ENCODE results near the gene SLC7A11.
A peak's percentile ranks its signal among the peaks of the same experiment; 100 is the strongest.

SLC7A11 gene

DNA sequence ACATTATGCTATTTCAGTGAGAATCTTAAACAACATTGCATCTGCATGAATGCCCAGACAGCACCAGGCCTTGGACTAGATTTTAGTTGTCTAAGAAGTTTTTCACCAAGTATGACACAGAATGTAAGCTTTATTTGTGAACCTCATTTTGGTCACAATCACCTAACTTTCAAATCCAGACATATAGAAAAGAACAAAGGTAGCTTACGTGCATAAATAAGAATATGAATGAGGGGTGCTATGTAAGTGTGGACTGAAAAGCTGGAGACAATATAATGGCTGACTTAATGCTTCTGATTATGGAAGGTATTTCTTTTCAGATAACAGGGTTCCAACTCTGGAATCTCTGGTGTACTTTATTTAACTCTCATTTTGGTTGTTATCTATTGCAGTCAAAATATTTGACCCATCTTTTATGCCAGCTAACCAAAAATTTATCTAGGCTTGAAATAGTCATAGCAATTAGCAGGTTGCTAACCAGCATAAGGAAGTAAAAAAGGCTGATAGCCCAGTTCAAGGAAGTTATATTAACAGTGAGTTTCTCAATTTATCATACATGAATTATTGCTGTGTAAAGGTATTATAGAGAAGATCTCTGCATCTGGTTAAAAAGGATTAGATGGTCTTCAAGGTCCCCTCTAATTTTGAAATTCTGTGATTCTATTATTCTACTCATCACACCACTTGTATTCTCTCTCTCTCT lies 36.5 kb downstream of the SLC7A11 start:
- no peak for DNase-seq

- DNase-seq: no peak
Measured at GRCh38 chr4:138204507-138204906, 37.6 kb downstream of the SLC7A11 start.

DNA sequence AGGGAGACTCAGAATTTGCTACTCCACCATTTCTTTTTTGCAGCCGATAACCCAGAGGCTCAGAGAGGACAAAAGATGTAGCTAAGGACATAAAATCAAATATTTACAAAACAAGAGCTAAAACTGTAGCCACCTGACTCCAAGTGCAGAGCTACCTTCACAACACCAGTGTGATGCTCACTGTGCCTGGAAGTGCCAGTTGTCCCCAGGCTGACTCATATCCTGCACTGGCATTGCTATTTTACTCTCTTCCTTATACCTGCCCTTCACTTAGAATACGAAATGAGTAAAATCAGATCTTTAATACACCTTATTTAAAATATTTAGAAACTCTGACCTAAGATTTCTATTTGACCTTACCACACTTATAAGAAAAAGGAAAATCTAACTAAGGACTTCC lies 39.5 kb downstream of the SLC7A11 start:
- no peak for DNase-seq

DNA sequence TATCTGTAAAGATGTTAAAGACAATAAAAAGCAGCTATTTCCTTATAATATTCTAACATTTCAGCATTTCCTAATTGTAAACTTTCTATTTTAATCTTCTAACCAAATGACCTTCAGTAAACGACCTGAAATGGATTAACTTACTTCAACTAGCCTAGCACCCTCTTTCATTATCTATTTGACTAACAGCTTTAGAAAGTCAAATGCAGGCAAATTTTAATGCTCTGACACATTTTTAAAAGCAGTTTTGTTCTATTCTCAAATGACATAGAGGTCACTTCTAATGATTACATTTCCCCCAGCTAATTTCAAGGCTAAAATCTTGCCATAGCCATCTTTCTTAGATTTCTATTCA lies 41.9 kb downstream of the SLC7A11 start:
- no peak for DNase-seq

DNA sequence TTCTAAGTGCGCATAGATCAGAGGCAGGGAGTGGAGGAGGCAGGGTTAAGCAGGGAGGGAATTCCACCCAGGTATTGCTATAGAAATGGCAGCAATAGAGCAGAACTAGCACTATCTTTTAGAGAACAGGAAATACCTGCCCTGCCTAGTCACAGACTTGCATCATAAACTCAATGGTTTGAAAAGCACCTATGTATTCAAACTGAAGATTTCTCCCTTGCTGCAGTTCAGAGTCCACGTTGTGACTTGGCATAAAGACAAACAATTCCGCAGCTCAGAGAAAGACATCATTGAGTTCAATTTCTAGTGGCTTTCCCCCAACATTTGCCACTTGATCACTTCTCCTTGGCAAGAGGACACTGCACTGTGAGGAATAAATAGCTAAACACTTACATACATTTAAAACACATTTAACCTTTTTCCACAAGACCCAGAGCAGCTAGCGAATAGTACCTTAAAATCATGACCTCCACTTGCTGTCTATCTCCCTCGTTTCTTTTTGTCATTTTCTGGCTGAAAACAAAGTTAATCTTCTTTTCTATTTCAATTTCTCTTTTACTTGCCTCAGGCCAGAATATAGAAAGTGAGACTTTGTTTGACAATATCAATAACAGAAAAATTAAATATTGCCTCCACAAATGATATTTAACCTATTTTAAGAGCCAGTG lies 42.4 kb downstream of the SLC7A11 start:
- DNase-seq: no peak

GRCh38 chr4:138196153-138196552 lies 46.0 kb downstream of the SLC7A11 start:
- no peak for DNase-seq

- no peak for DNase-seq
Measured at GRCh38 chr4:138193963-138194362, 48.2 kb downstream of the SLC7A11 start.

GRCh38 chr4:138192113-138192512 lies 50.0 kb downstream of the SLC7A11 start:
- DNase-seq: no peak

- no peak for DNase-seq
Measured at GRCh38 chr4:138190452-138190858, 51.7 kb downstream of the SLC7A11 start.

- no peak for DNase-seq
Measured at GRCh38 chr4:138189206-138189605, 52.9 kb downstream of the SLC7A11 start.

DNA sequence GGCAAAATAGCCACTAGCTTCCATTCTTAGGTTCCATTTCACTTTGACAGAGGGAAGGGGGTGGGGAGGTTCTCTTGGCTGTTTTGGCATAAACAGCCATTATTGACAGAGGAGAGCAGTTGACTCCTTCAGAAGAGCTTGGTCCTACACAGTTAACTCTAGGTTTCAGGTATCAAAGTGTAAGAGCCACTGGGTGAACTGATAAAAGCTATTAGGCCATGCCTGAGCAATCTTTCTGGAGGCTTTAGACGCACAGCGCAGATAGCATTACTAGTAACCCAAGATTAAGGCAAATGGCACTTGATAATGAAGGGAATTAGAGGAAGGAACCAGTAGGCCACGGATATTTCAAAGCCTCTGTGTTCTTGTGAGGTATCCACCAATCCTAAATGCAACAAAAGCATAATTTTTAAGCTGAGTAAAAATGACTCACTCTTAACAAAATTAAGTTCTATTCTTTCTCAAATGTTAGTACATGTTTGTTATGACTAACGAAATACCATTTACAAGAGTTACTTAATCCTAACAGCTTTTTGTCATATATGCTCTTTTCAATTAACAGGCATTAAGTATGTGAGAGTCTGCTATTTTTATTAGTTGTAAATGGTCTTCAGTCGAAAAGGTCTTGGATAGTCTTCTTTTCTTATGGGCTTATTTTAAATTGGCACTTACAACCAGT lies 53.6 kb downstream of the SLC7A11 start:
- DNase-seq: no peak

DNA sequence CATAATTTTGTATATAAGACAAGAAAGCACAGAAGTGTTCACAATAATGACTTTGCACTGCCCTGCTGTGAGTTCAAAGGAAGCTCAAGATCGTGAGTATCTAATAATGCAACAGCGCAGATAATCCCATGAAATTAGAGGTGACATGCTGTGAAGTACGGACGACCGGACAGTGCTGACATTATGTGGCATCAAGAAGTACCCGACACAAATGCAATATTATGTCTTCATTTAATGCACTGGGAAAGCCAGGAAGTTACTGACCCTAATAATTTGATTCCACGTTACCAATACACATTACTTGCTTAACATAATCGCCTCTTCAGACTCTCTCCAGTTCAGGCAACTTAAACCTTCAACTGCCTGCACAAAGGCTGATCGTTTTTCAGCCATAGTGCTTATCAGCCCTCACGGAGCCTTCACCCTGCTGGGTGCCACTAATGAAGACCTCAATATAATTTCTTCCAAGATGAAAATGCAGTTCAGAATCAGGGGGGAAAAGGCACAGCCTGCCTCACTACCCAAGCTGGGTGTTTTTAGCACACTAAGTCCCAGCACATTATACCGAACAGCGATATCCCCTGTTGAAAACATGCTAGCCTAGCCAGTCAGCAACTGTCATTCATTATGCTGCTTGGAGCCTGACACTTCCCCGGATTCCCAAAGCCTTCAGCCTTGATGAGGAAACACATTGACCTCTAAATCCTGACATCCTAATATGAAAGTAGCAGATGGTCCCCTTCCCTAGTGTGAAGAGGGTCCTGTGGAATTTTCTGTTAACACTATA lies 56.1 kb downstream of the SLC7A11 start:
- no peak for DNase-seq

GRCh38 chr4:138184886-138185285 lies 57.3 kb downstream of the SLC7A11 start:
- DNase-seq: no peak

DNA sequence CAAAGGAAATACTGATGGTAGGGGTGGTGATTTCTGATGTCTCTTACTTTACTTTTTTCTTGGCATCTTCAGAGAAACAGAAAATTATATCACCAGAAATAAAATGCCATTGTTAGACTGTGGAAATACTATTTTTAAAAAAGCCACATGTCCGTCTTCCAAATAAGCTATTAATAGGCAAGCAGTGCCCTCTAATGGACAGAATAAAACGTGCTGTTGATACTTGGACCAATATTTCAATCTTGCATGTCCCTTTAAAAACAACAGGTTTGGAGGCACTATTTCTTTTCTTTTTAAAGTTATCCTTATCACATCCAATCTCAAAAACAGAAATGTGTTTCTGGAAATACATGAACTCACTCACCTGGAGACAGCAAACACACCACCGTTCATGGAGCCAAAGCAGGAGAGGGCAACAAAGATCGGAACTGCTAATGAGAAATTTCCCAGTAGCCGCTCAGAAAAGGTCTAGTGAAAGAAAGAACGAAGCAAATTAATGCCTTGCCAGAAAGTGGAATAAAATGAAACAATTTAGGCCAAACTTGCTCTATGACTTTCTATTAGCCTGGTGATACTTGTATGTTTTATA lies 59.2 kb downstream of the SLC7A11 start:
- peak; percentile 25 for DNase-seq

DNA sequence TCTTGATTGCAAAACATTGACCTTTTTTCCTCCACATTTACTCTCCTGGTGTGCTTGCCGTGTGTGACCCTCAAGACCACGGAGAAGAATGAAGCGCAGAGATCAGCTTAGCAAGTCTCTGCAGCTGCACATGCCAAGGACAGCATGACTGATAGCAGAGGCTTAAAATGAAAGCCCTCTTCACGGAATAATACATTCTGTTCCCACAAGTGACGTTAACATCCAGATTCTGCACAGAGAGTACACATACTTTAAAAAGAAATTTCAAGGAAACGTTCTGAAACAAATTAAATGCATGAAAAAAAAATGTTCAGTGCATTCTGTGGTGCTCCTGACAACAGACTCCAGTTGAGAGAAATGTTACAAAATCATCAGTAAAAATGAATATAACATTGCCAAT lies 60.9 kb downstream of the SLC7A11 start:
- DNase-seq: no peak

GRCh38 chr4:138178566-138178965 lies 63.6 kb downstream of the SLC7A11 start:
- DNase-seq: no peak

GRCh38 chr4:138177278-138177968 lies 64.7 kb downstream of the SLC7A11 start:
- DNase-seq: no peak

DNA sequence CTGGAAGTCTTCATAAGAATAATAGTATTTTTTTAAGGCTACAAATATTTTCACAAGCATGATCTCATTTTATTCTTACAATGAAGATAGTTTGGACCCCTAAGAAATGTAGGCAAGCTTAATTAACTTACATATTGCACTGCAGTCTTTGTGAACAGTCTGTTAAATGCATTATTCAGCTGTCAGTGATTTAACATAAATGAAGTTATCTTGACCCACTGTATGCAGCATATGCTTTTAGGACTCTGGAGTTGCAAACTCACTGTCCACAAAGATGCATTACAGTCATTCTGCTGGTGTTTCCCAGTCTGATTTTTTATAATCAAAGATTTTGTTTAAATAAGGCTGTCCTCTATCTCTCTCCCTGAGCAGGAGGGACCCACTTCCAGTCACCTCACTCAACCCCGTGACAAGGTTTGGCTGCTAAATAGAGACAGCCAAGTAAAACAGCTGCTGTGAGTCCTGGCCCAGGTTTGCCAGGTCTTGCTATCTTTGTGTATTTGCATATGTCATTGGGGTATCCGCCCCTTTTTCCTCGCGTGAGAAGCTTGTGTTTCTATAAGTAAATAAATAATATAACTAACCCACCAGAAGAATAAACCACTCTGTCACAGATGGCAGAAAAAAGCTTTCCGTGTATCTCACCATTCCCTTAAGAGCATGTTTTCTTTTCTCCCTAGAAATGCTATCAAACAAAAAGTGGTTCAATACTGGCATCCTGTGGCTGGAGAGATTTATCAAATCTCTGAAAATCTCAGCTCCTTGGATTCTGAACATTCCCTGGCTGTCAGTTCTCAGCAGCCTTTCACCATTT lies 67.0 kb downstream of the SLC7A11 start:
- peak; percentile 70 for DNase-seq

DNA sequence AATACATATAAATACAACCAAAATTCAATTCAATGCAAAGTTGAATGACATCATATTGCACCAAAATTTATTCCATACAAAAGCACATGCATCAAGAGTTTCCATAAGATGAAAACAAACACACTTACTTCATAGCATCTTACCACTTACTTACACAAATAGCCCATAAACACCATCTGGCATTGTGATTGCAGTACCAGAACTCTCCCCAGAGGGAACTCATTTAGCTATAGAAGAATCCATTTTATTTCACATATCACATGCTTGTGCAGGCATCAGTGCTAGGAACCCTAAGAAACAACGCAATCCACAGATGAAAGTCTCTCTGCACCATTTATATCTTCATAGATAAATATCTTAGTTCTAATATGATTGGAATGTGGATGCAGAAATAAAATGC lies 77.9 kb downstream of the SLC7A11 start:
- DNase-seq: peak; percentile 50

DNA sequence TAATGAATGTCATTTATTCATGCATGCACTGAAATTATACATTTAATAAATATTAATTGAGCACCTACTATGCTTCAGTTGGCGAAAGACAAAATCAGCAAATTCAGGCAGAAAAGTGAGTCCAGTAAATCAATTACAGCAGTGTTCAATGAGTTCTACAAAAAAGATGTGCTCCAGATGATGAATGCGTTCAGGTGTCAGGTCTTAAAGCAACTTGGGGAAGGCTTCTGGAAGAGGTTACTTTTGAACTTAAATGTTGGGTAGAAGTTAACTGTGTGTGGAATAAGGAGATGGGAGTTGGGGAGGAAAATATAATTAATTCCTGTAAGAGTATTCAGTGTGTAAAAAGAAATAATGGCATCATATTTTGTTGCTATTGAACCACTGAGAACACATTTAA lies 79.0 kb downstream of the SLC7A11 start:
- DNase-seq: no peak

GRCh38 chr4:138162259-138162658 lies 79.9 kb downstream of the SLC7A11 start:
- DNase-seq: peak; percentile 12

DNA sequence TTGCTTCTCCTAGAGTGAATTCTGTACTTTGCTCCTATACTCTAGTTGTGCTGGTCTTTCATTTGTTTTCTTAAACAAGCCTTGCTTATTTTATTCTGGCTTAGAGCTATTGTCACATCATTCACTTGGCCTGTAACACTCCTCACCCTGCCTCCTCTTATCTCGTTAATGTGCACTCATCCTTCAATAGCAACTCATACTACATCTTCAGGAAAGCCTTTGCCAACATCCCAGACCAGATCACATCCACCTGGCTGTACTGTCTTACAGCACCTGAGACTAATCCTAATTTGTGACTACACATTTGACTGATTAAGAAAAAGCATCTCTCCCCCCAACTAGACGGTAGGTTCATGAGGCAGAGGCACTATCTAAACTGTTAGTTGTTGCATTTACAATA lies 80.8 kb downstream of the SLC7A11 start:
- no peak for DNase-seq
